Activated CD4-positive, alpha-beta T cell treated with anti-CD3 and anti-CD28 coated beads, Interleukin-2, amount 10 ng/mL, durations not matched to agents 7 days and 5 days (primary cell): ENCODE data around the gene FBN2. TPM values are rescaled to one million over a fixed set of nuclear protein-coding genes. Genes with fewer than 3 reads are reported as not detected.

Source experiments
- CTCF ChIA-PET: fragments of 350-600 bp; sonication (Branson Sonifier 250); formaldehyde crosslinking; loops from one replicate; lab custom pipeline; 2021; ENCODE audit warnings: antibody characterized with exemption; lab: Charles Lee
- POLR2A ChIA-PET: fragments of 350-600 bp; sonication (Branson Sonifier 250); formaldehyde crosslinking; loops from one replicate; lab custom pipeline; 2021; ENCODE audit warnings: antibody characterized with exemption; lab: Charles Lee
- DNase-seq: peaks from one replicate; pipeline ENCODE4 v3.0.0-alpha.2; 2020
- H3K27ac Mint-ChIP-seq: one replicate; pipeline ENCODE4 v1.8.0; 2021; ENCODE audit warnings: mild to moderate bottlenecking, moderate library complexity, mixed read lengths
- H3K27me3 Mint-ChIP-seq: one replicate; pipeline ENCODE4 v1.8.0; 2021; ENCODE audit warnings: mixed read lengths
- H3K36me3 Mint-ChIP-seq: one replicate; pipeline ENCODE4 v1.8.0; 2021; ENCODE audit warnings: low read depth, mixed read lengths
- H3K4me1 Mint-ChIP-seq: one replicate; pipeline ENCODE4 v1.8.0; 2021; ENCODE audit warnings: mixed read lengths
- H3K4me3 Mint-ChIP-seq: one replicate; pipeline ENCODE4 v1.8.0; 2021; ENCODE audit warnings: mild to moderate bottlenecking, moderate library complexity, mixed read lengths
- H3K9me3 Mint-ChIP-seq: one replicate; pipeline ENCODE4 v1.8.0; 2021; ENCODE audit warnings: mixed read lengths
- total RNA-seq, 2 experiments: library from RNA; stranded (reverse); gene quantifications; one replicate each; pipeline ENCODE4 v1.2.3, GENCODE V29; 2021

The FBN2 gene
- total RNA-seq, 2 experiments from 2014 or later = not detected

DNA sequence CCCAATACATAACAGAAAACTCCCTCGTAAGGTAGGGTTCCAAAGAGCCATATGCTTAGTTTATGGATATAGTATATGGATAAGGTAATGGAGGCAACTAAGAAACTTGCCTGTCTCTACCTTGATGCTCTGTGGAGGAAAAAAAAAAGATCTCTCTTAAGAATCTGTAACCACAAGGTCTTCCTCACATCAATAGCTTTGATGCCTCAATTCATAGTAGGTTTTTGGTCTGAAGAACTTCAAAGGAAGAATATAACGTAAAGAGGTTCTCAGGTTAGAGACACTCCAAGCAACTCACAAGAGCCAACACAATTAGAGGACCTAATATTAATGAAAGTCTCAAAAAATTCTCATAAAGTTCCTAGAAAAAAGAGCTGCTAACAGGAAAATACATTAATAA lies 140.2 kb downstream of the FBN2 start:
- H3K4me1 Mint-ChIP-seq = no peaks in the 10 kb centered on the region
- CTCF ChIA-PET = no interaction called here
- no peaks in the 10 kb centered on the region for H3K27me3 Mint-ChIP-seq

DNA sequence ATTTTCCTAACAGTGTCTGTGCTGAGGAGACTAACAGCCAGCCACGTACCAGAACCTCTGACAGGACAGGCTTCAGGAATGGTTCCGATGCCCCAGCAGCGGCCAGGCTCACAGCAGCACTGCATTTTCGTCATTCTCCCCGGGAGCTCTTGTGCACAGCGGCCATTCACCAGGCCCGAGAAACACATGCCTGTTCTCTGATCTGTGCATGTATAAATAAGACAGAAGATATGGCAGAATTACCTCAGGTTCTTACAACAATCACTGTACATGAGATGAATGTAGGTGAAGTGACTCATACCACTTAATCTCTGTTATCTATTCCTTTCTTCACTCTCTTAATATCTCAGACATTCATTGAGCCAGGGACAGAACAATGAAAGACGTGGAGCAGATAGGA lies 143.0 kb downstream of the FBN2 start:
- POLR2A ChIA-PET = no interaction called here
- Mint-ChIP-seq H3K4me1 (no peaks in the 10 kb centered on the region), H3K36me3 (no peaks in the 10 kb centered on the region), H3K4me3 (no peak overlapping the region), H3K9me3 (no peaks in the 10 kb centered on the region), H3K27ac (no peak overlapping the region), H3K27me3 (no peaks in the 10 kb centered on the region)
- CTCF ChIA-PET = no interaction called here
- no peak for DNase-seq

More for the DNA sequence above, 140.2 kb downstream of the FBN2 start:
- no peak overlapping the region for H3K4me3 Mint-ChIP-seq
- no peaks in the 10 kb centered on the region for H3K9me3 Mint-ChIP-seq
- DNase-seq = no peak
- H3K27ac Mint-ChIP-seq = no peak overlapping the region
- no peaks in the 10 kb centered on the region for H3K36me3 Mint-ChIP-seq
- POLR2A ChIA-PET = no interaction called here

DNA sequence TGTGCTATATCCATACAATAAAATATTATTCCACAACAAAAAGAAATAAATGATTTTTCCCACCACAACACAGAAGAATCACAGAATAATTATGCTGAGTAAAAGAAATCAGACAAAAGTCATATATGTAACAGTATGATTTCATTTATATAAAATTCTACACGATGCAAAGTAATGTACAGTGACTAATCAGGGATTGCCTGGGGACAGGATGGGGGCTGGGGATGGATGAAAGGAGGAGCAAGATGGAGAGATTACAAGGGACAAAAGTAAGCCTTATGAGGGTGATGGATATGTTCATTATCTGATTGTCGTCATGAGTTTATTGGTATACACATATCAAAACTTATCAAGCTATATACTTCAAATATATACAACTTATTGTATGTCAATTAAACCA lies 154.0 kb downstream of the FBN2 start:
- Mint-ChIP-seq H3K4me1 (no peaks in the 10 kb centered on the region), H3K4me3 (no peak overlapping the region), H3K27ac (no peak overlapping the region), H3K36me3 (no peaks in the 10 kb centered on the region), H3K9me3 (no peaks in the 10 kb centered on the region), H3K27me3 (no peaks in the 10 kb centered on the region)
- DNase-seq = no peak
- POLR2A ChIA-PET = no interaction called here
- CTCF ChIA-PET = no interaction called here

DNA sequence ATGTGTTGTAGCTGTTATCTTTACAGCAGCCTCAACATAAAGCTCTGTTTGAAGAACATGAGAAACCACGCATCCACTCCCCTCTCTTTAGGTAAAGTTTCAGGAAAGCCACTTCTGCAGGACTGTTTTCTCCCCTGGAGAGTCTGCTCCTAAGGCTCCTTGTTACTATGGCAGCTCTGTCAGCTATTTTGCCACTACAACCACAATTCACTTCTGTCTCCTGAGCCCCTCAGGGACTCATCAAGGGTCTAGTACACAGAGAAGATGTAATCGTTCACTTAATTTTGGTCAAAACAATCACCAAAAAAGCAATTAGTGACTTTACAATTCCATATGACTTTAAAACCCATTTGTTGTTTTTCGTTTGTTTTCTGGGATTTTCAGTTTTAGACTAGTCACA lies 157.7 kb downstream of the FBN2 start:
- H3K4me1 Mint-ChIP-seq = no peaks in the 10 kb centered on the region
- H3K9me3 Mint-ChIP-seq = no peaks in the 10 kb centered on the region
- no peak overlapping the region for H3K27ac Mint-ChIP-seq
- no peak overlapping the region for H3K4me3 Mint-ChIP-seq
- no peaks in the 10 kb centered on the region for H3K27me3 Mint-ChIP-seq
- DNase-seq = no peak
- no peaks in the 10 kb centered on the region for H3K36me3 Mint-ChIP-seq
- CTCF ChIA-PET = no interaction called here
- POLR2A ChIA-PET = no interaction called here

DNA sequence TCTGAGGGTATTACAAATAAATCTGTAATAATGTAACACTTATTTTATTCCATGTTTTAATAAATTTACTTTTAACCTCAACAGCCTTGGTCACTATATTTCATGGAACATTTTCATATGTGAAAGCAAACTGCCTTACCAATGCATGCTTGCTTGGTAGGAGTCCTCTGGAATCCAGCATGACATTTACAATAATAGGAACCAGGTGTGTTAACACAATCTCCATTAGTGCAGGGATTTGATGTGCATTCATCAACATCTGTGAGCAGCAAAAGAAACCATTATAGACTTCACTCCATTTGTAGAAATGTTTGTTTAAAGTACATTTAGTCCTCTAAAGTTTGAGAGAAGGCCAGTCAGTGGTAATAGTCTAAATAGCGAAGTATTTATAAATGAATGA lies 159.4 kb downstream of the FBN2 start:
- H3K9me3 Mint-ChIP-seq = no peaks in the 10 kb centered on the region
- POLR2A ChIA-PET = interaction anchor here (0.6 kb wide), 1 partner anchor 1381 kb away, joined by 3 read pairs; no protein-coding TSS in a partner anchor
- H3K27ac Mint-ChIP-seq = no peak overlapping the region
- CTCF ChIA-PET = no interaction called here
- H3K36me3 Mint-ChIP-seq = no peaks in the 10 kb centered on the region
- H3K27me3 Mint-ChIP-seq = no peaks in the 10 kb centered on the region
- H3K4me1 Mint-ChIP-seq = no peaks in the 10 kb centered on the region
- no peak for DNase-seq
- H3K4me3 Mint-ChIP-seq = no peak overlapping the region

DNA sequence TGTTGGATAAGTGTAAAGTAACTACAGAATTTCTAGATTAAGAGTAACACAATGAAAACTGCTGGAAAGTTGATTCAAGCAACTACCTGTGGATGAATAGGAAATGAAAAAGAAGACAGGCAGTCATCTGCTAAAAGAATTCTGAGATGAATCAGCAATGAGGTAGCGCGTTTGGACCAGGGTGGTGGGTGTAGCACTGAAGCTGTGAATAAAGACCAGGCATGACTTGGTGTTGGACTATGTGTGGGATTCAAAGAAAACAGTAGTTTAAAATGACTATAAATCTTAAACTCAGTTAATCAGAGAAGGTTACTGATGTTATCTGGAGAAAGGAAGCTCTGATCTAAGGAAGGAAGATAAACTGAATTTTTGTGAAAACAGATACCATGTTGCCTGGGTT lies 159.8 kb downstream of the FBN2 start:
- Mint-ChIP-seq H3K4me1 (no peaks in the 10 kb centered on the region), H3K27ac (no peak overlapping the region), H3K4me3 (no peak overlapping the region), H3K36me3 (no peaks in the 10 kb centered on the region), H3K27me3 (no peaks in the 10 kb centered on the region), H3K9me3 (no peaks in the 10 kb centered on the region)
- no peak for DNase-seq
- CTCF ChIA-PET = no interaction called here
- POLR2A ChIA-PET = interaction anchor here (0.6 kb wide), 1 partner anchor 1382 kb away, joined by 3 read pairs; no protein-coding TSS in a partner anchor

DNA sequence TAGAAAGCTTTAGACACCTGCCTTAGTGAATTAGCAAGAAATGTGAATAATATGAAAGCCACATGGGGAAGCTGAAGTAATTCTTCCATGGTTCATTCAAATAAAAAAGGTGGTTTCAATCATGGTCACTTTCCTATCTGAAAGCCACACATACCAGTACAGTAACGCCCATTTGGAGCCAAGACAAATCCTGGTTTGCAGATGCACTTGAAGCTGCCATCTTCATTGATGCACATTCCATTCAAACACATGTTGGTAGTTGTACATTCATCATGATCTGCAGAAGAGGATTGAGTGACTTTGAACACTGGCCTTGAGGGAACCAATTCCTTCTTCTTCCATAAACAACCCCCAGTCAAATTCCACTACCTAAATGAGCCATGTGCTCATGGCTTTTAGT lies 161.5 kb downstream of the FBN2 start:
- no peak overlapping the region for H3K4me3 Mint-ChIP-seq
- H3K4me1 Mint-ChIP-seq = no peaks in the 10 kb centered on the region
- H3K27ac Mint-ChIP-seq = no peak overlapping the region
- no peaks in the 10 kb centered on the region for H3K36me3 Mint-ChIP-seq
- ChIA-PET CTCF (no interaction called here), POLR2A (no interaction called here)
- no peak for DNase-seq
- H3K9me3 Mint-ChIP-seq = no peaks in the 10 kb centered on the region
- no peaks in the 10 kb centered on the region for H3K27me3 Mint-ChIP-seq

DNA sequence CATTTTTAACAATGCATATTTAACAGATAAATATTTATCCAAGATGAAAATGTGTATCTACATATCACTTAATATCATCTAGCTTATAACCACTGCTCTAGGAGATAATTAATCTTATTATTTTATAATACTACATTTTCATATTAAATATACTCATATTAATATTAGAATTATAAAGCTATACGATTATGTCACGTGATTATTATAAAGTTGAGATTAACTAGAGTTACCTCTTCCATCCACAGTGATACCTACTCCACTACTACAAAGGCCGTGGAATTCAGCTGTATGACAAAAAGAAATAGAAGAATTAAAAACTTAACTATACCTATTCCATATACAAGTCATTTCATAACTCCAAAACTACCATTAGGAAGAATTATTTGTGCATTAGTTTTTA lies 171.9 kb downstream of the FBN2 start:
- no peaks in the 10 kb centered on the region for H3K27me3 Mint-ChIP-seq
- no peak overlapping the region for H3K27ac Mint-ChIP-seq
- H3K4me1 Mint-ChIP-seq = no peaks in the 10 kb centered on the region
- POLR2A ChIA-PET = no interaction called here
- no peaks in the 10 kb centered on the region for H3K36me3 Mint-ChIP-seq
- H3K9me3 Mint-ChIP-seq = no peaks in the 10 kb centered on the region
- CTCF ChIA-PET = no interaction called here
- no peak overlapping the region for H3K4me3 Mint-ChIP-seq
- DNase-seq = no peak

DNA sequence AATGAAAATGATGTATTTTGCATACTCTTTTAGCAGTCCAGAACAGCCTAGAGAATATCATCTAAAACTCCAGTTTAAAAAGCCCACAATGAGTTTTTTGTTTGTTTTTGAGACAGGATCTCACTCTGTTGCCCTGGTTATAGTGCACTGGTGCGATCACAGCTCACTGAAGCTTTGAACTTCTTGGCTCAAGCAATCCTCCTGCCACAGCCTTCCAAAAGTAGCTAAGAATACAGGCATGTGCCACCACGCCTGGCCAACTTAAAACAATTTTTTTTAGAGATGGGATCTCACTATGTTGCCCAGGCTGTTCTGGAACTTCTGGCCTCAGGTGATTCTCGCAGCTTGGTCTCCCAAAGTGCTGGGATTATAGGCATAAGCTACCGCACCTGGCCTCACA lies 175.7 kb downstream of the FBN2 start:
- no peaks in the 10 kb centered on the region for H3K9me3 Mint-ChIP-seq
- DNase-seq = no peak
- H3K27me3 Mint-ChIP-seq = no peaks in the 10 kb centered on the region
- ChIA-PET CTCF (no interaction called here), POLR2A (no interaction called here)
- no peak overlapping the region for H3K4me3 Mint-ChIP-seq
- no peaks in the 10 kb centered on the region for H3K4me1 Mint-ChIP-seq
- no peak overlapping the region for H3K27ac Mint-ChIP-seq
- no peaks in the 10 kb centered on the region for H3K36me3 Mint-ChIP-seq

DNA sequence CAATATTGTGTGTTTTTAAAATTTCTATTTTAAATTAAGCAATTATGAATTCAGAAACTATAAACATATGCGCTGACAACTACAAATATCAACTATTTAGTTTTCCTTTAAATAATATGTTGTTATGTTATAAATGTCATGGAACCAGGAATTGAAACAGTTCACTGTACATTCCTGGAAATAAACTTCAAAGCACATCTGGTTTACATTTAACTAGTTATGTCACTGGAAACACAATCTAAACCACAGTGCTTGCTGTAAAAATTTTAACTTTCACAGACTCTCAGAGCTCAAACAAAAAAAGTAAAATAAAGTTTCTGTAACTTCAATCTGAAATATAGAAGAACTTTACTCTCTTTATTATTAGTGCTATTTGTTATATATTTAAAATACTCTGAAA lies 179.2 kb downstream of the FBN2 start:
- POLR2A ChIA-PET = no interaction called here
- Mint-ChIP-seq H3K4me1 (no peaks in the 10 kb centered on the region), H3K36me3 (no peaks in the 10 kb centered on the region), H3K27ac (no peak overlapping the region), H3K4me3 (no peak overlapping the region), H3K9me3 (no peaks in the 10 kb centered on the region), H3K27me3 (no peaks in the 10 kb centered on the region)
- DNase-seq = no peak
- CTCF ChIA-PET = no interaction called here

DNA sequence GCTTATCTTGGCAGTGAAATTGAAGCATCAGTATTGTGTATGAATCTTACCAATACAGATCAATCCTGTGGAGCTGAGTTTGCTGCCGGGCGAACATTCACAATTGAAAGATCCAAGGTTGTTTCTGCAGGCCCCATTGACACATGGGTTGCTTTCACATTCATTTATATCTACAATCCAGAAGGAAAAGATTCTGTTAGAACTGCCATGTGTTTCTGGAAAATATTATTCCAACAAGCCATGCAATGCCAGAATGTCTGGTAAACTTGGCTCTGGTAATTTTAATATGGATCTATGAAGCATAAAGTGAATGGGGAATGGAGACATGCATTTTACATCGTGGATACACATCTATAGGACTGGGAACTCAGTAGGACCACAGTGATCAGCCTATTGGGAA lies 180.8 kb downstream of the FBN2 start:
- Mint-ChIP-seq H3K4me1 (no peaks in the 10 kb centered on the region), H3K9me3 (no peaks in the 10 kb centered on the region), H3K27me3 (no peaks in the 10 kb centered on the region), H3K36me3 (no peaks in the 10 kb centered on the region), H3K27ac (no peak overlapping the region), H3K4me3 (no peak overlapping the region)
- ChIA-PET POLR2A (no interaction called here), CTCF (no interaction called here)
- DNase-seq = no peak

DNA sequence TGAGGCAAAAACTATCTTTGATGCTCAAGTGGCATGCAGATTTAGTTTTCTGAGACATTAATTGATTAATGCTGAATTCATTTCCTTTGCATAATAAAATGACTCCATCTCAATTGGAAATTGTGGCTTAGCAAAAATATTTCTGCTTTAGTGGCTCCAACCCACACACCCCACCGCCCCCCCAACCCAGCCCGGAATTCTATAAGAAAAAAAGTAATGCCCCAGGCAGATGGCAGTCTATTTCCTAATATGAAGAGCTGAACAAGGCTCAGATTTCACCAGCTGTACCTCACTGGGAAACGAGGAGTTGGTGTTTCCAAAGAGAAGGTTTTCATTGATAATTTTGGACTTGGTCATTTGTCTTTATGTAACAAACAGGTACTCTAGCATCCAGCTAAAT lies 182.1 kb downstream of the FBN2 start:
- no peak overlapping the region for H3K27ac Mint-ChIP-seq
- POLR2A ChIA-PET = no interaction called here
- no peaks in the 10 kb centered on the region for H3K9me3 Mint-ChIP-seq
- no peaks in the 10 kb centered on the region for H3K27me3 Mint-ChIP-seq
- CTCF ChIA-PET = no interaction called here
- no peak for DNase-seq
- no peaks in the 10 kb centered on the region for H3K36me3 Mint-ChIP-seq
- H3K4me1 Mint-ChIP-seq = no peaks in the 10 kb centered on the region
- H3K4me3 Mint-ChIP-seq = no peak overlapping the region

DNA sequence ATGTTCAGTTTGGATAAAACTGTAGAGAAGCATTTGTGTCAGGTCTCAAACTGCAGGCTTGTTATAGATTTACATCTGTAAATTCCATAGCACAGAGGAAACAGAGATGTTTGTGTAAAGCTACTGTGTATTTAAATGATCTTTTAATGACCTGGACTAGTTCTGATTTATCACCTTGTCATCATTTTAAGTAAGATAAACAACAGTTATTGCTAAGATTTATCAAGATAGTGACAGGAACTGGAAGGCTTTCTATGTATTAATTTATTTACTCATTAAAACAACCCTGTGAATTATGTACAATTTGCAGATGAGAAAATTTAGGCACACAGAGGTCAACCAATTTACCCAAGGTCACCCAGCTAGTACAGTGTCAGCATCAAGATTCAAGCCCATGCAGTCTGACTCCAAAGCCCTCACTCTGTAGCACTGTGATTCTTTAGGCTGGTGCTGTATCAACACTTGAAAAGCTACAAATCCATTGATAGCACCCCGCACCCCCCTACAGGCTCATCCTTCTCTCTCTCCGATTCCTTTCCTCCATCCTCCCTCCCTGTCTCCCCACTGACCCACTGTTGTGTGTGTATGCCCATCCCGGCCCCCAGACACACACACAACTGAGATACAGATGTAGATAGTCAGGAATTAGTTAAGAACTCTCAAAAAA lies 184.5 kb downstream of the FBN2 start:
- H3K36me3 Mint-ChIP-seq = no peaks in the 10 kb centered on the region
- no peak overlapping the region for H3K27ac Mint-ChIP-seq
- H3K9me3 Mint-ChIP-seq = no peaks in the 10 kb centered on the region
- no peaks in the 10 kb centered on the region for H3K4me1 Mint-ChIP-seq
- no peak overlapping the region for H3K4me3 Mint-ChIP-seq
- ChIA-PET POLR2A (no interaction called here), CTCF (interaction anchor here (0.5 to 0.9 kb wide), 2 partner anchors 10 kb away, joined by 3 read pairs; no protein-coding TSS in a partner anchor)
- no peak for DNase-seq
- no peaks in the 10 kb centered on the region for H3K27me3 Mint-ChIP-seq

DNA sequence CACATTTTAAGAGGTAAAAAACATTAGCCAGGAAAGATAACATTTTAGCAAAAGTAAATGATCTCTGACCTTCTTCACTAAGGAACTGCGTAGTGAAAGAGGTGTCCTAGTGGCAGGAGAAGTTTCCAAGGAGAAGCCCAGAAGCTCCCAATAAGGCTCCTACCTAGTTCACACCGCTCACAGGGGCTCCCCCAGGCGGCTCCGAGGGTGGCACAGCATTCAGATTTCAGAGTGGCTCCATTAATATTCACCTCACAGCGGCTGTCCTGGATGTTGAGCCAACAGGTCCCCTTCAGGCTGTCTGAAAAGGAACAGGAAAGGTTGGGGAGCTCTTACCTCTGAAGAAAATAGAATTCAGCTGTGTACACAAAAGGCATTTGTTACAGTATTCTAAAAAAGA lies 187.3 kb downstream of the FBN2 start:
- Mint-ChIP-seq H3K9me3 (no peaks in the 10 kb centered on the region), H3K27ac (no peak overlapping the region), H3K4me1 (no peaks in the 10 kb centered on the region), H3K36me3 (no peaks in the 10 kb centered on the region), H3K27me3 (no peaks in the 10 kb centered on the region), H3K4me3 (no peak overlapping the region)
- CTCF ChIA-PET = no interaction called here
- POLR2A ChIA-PET = no interaction called here
- DNase-seq = no peak
